Endothelial cell of umbilical vein (primary cell): ENCODE measurements around the gene ADARB1. TPM values are rescaled to one million over a fixed set of nuclear protein-coding genes. Genes with fewer than 3 reads are reported as not detected.

Experiments
- BruUV-seq: library from RNA; stranded (reverse); fragments of 400-500 nt; replicated peaks from 2 replicates; lab custom pipeline; 2021; lab: Mats Ljungman, UMichigan
- CTCF ChIA-PET: fragments of 300-600, 350-600 bp; sonication (Branson Sonifier 250); formaldehyde crosslinking; loops from one replicate; lab custom pipeline; 2021; ENCODE audit warnings: antibody characterized with exemption, inconsistent platforms; lab: Charles Lee
- POLR2A ChIA-PET: fragments of 300-600, 350-600 bp; sonication (Branson Sonifier 250); formaldehyde crosslinking; loops from one replicate; lab custom pipeline; 2021; ENCODE audit warnings: antibody characterized with exemption, inconsistent platforms; lab: Charles Lee
- DNase-seq: peaks from one replicate; pipeline ENCODE4 v3.0.0-alpha.2; 2011; ENCODE audit warnings: low read depth, low spot score
- FAIRE-seq: peaks from 2 replicates; lab custom pipeline; 2011; peaks lifted over from hg19 to GRCh38; lab: Jason Lieb, UNC
- H2AFZ ChIP-seq: 2 replicates; pipeline ENCODE4 v1.6.0; 2012; ENCODE audit warnings: low read depth, low read length, control low read depth, inconsistent platforms
- H3K27ac ChIP-seq: 2 replicates; pipeline ENCODE4 v1.5.1; 2011; ENCODE audit warnings: low read depth, mild to moderate bottlenecking, control low read depth, low read length, moderate library complexity; ENCODE audit not compliant: insufficient read depth
- H3K27me3 ChIP-seq, 2 experiments: 2 replicates each; pipeline versions ENCODE4 v1.6.0 to v1.6.1; 2011; ENCODE audit warnings: low read length in 2 of 2, mixed read lengths in 1 of 2; ENCODE audit not compliant: control insufficient read depth in 2 of 2, insufficient read depth in 2 of 2
- H3K36me3 ChIP-seq, 2 experiments: 2 replicates in 1 of 2; 3 replicates in 1 of 2; pipeline ENCODE4 v1.5.1; 2011; ENCODE audit warnings: low read length in 2 of 2, mild to moderate bottlenecking in 1 of 2, moderate library complexity in 1 of 2; ENCODE audit not compliant: control insufficient read depth in 2 of 2, insufficient read depth in 2 of 2; ENCODE audit errors: extremely low read depth in 1 of 2
- H3K4me1 ChIP-seq: 3 replicates; pipeline ENCODE4 v1.5.1; 2011; ENCODE audit warnings: mild to moderate bottlenecking, low read length; ENCODE audit not compliant: control insufficient read depth, insufficient read depth; ENCODE audit errors: extremely low read depth
- H3K4me2 ChIP-seq: 2 replicates; pipeline ENCODE4 v1.6.1; 2011; ENCODE audit warnings: low read length, control low read depth, mixed read lengths; ENCODE audit not compliant: insufficient read depth
- H3K4me3 ChIP-seq, 3 experiments: fragments of 200-600 bp in 1 of 3; sonication (generic), shearing (Covaris generic) in 1 of 3; replicated peaks in 1 of 3; 2 replicates each; pipeline ENCODE4 v1.5.1; 2011 to 2016; ENCODE audit warnings: control low read depth in 3 of 3, low read length in 3 of 3, mild to moderate bottlenecking in 2 of 3, inconsistent platforms in 1 of 3, low read depth in 1 of 3, moderate library complexity in 1 of 3; ENCODE audit not compliant: insufficient read depth in 1 of 3
- H3K79me2 ChIP-seq: 2 replicates; pipeline ENCODE4 v1.6.0; 2012; ENCODE audit warnings: low read length, inconsistent platforms; ENCODE audit not compliant: control insufficient read depth, insufficient read depth
- H3K9ac ChIP-seq: replicated peaks from 2 replicates; pipeline ENCODE3; 2011; ENCODE audit warnings: low read length, control low read depth; ENCODE audit not compliant: insufficient read depth; ENCODE audit errors: extremely low read depth
- H3K9me1 ChIP-seq: replicated peaks from 3 replicates; pipeline ENCODE4 v1.6.0; 2011; ENCODE audit warnings: mild to moderate bottlenecking, low read length; ENCODE audit not compliant: control insufficient read depth, insufficient read depth; ENCODE audit errors: extremely low read depth
- H3K9me3 ChIP-seq: replicated peaks from 2 replicates; pipeline ENCODE4 v1.5.1; 2012; ENCODE audit warnings: low read length, inconsistent platforms; ENCODE audit not compliant: control insufficient read depth, insufficient read depth
- H4K20me1 ChIP-seq: replicated peaks from 2 replicates; pipeline ENCODE3; 2011; ENCODE audit warnings: mild to moderate bottlenecking, low read length; ENCODE audit not compliant: control insufficient read depth, insufficient read depth; ENCODE audit errors: extremely low read depth
- EZH2 ChIP-seq: IDR thresholded peaks from 2 replicates; pipeline ENCODE4 v1.6.1; 2012; ENCODE audit warnings: borderline replicate concordance, low read depth, mild to moderate bottlenecking, moderate library complexity, low read length, inconsistent platforms; ENCODE audit not compliant: severe bottlenecking
- FOS ChIP-seq: IDR thresholded peaks from 2 replicates; pipeline ENCODE4 v1.6.1; 2011; ENCODE audit warnings: mild to moderate bottlenecking, low read length, moderate library complexity, borderline replicate concordance; ENCODE audit not compliant: insufficient read depth
- GATA2 ChIP-seq: IDR thresholded peaks from 2 replicates; pipeline ENCODE4 v1.7.0; 2011; ENCODE audit warnings: low read depth, mild to moderate bottlenecking, moderate library complexity, mixed read lengths, low read length; ENCODE audit not compliant: insufficient read length, insufficient read depth
- JUN ChIP-seq: IDR thresholded peaks from 2 replicates; pipeline ENCODE4 v1.6.1; 2011; ENCODE audit warnings: borderline replicate concordance, low read depth; ENCODE audit not compliant: insufficient read length, insufficient read depth
- MAX ChIP-seq: IDR thresholded peaks from 2 replicates; pipeline ENCODE4 v1.6.1; 2011; ENCODE audit not compliant: insufficient read depth, insufficient read length
- MYC ChIP-seq: IDR thresholded peaks from one replicate; pipeline ENCODE4 v1.6.1; 2011; ENCODE audit warnings: mild to moderate bottlenecking, low read depth, low read length
- POLR2A ChIP-seq: IDR thresholded peaks from 2 replicates; pipeline ENCODE4 v1.6.1; 2012; ENCODE audit warnings: low read depth, mild to moderate bottlenecking, control low read depth, low read length
- POLR2AphosphoS5 ChIP-seq: IDR thresholded peaks from 2 replicates; pipeline ENCODE4 v1.6.1; 2012; ENCODE audit warnings: low read depth, mild to moderate bottlenecking, control low read depth, low read length, moderate library complexity; ENCODE audit not compliant: insufficient read depth
- dilution Hi-C: fragments of 300-500 bp; cut with MboI; formaldehyde crosslinking; loops from one replicate; pipeline ENCODE4 v1.15.0; 2019; ENCODE audit warnings: low sequenced_read_pairs; ENCODE audit not compliant: extremely low pct_ligation_motif_present
- intact Hi-C: fragments of 100-400 bp; cut with micrococcal nuclease; formaldehyde crosslinking; loops from one replicate; pipeline ENCODE4 v1.10.0; 2022
- polyA plus RNA-seq, 4 experiments: library from polyadenylated mRNA; depleted of rRNA in 3 of 4; stranded (reverse) in 3 of 4; unstranded in 1 of 4; fragments of >200 nt; gene quantifications; 2 replicates each; pipeline versions ENCODE4 v1.2.1 to v1.2.3, GENCODE V29; 2011 to 2012; ENCODE audit warnings: missing spikeins in 1 of 4
- total RNA-seq: library from RNA; stranded (reverse); gene quantifications from 2 replicates; pipeline ENCODE4 v1.2.3, GENCODE V29; 2021
- TF ChIP-seq, protein P1 (sequence below), 2 donors: IDR thresholded peaks; 1 replicate in 1 of 2; 2 replicates in 1 of 2; pipeline ENCODE4 v1.5.1; 2011; ENCODE audit warnings: low read length in 2 of 2, mild to moderate bottlenecking in 2 of 2, moderate library complexity in 2 of 2, control low read depth in 1 of 2, inconsistent platforms in 1 of 2, low read depth in 1 of 2; ENCODE audit not compliant: insufficient read depth in 1 of 2; ENCODE audit errors: extremely low read depth in 1 of 2

Gene ADARB1
- total and polyA plus RNA-seq, 2 donors (not counting 3 experiments of a cell fraction or from before 2014, with no cell fraction given): 32.5 to 54.3 TPM

- no peak for DNase-seq
- ChIA-PET POLR2A (no interaction called here), CTCF (interaction anchor here (0.7 to 7.1 kb wide), 16 partner anchors 13 to 679 kb away, joined by 3 to 330 read pairs (median 14); partner anchors contain the start of genes POFUT2 and SLX9)
- Histone ChIP-seq H3K79me2 (no peaks in the 10 kb centered on the region), H3K36me3 (peaks cover 0 to 3% of the 10 kb centered on the region in 2 experiments), H3K9me1 (no peaks in the 10 kb centered on the region), H2AFZ (no peak overlapping the region), H3K4me3 (no peak overlapping the region), H3K27ac (no peak overlapping the region), H3K9ac (no peak overlapping the region), H3K4me1 (no peaks in the 10 kb centered on the region), H4K20me1 (no peaks in the 10 kb centered on the region), H3K9me3 (no peaks in the 10 kb centered on the region), H3K4me2 (no peak overlapping the region), H3K27me3 (no peaks in the 10 kb centered on the region)
- dilution Hi-C loops: loop anchor here (25.0 kb wide), 1 partner anchor 204 kb away; the partner anchor contains the start of gene SLX9
- BruUV-seq: no TSS peak
- intact Hi-C loops: loop anchor here (10.0 kb wide), 1 partner anchor 453 kb away; no protein-coding TSS in a partner anchor
- TF ChIP-seq FOS (no peak), POLR2AphosphoS5 (no peak), GATA2 (no peak), JUN (no peak), EZH2 (no peak), POLR2A (no peak), MYC (no peak), MAX (no peak)
- TF ChIP-seq, protein P1, sequence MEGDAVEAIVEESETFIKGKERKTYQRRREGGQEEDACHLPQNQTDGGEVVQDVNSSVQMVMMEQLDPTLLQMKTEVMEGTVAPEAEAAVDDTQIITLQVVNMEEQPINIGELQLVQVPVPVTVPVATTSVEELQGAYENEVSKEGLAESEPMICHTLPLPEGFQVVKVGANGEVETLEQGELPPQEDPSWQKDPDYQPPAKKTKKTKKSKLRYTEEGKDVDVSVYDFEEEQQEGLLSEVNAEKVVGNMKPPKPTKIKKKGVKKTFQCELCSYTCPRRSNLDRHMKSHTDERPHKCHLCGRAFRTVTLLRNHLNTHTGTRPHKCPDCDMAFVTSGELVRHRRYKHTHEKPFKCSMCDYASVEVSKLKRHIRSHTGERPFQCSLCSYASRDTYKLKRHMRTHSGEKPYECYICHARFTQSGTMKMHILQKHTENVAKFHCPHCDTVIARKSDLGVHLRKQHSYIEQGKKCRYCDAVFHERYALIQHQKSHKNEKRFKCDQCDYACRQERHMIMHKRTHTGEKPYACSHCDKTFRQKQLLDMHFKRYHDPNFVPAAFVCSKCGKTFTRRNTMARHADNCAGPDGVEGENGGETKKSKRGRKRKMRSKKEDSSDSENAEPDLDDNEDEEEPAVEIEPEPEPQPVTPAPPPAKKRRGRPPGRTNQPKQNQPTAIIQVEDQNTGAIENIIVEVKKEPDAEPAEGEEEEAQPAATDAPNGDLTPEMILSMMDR (IDR thresholded peaks at IDR 0.05; ENCODE audit: extremely low read depth in 1 of 2, insufficient read depth in 1 of 2, low read depth in 1 of 2, low read length in 2 of 2): no peak
- no peak for FAIRE-seq
These were observed 67.1 kb downstream of the ADARB1 start for GRCh38 chr21:45141507-45141906.
